ENCODE measurements around the gene FOLR3.
"Not testable (repeated sequence)": the region's sequence is repeated elsewhere in the genome, so short reads cannot be mapped to it uniquely, and the experiment has no call there.

DNA sequence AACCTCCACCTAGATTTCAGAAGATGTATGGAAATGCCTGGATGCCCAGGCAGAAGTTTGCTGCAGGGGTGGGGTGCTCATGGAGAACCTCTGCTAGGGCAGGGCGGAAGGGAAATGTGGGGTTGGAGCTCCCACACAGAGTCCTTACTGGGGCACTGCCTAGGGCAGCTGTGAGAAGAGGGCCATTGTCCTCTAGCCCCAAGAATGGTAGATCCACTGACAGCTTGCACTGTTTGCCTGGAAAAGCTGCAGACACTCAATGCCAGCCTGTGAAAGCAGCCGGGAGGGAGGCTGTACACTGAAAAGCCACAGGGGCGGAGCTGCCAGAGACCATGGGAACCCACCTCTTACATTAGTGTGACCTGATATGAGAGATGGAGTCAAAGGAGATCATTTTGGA lies 34.2 kb downstream of the FOLR3 start:
- TF ChIP-seq, protein P1, sequence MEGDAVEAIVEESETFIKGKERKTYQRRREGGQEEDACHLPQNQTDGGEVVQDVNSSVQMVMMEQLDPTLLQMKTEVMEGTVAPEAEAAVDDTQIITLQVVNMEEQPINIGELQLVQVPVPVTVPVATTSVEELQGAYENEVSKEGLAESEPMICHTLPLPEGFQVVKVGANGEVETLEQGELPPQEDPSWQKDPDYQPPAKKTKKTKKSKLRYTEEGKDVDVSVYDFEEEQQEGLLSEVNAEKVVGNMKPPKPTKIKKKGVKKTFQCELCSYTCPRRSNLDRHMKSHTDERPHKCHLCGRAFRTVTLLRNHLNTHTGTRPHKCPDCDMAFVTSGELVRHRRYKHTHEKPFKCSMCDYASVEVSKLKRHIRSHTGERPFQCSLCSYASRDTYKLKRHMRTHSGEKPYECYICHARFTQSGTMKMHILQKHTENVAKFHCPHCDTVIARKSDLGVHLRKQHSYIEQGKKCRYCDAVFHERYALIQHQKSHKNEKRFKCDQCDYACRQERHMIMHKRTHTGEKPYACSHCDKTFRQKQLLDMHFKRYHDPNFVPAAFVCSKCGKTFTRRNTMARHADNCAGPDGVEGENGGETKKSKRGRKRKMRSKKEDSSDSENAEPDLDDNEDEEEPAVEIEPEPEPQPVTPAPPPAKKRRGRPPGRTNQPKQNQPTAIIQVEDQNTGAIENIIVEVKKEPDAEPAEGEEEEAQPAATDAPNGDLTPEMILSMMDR (conservative IDR thresholded peaks at IDR 0.05 in 1 of 2, IDR thresholded peaks at IDR 0.05 in 1 of 2; ENCODE audit: low read depth in 1 of 2, low read length in 2 of 2) = not testable (repeated sequence)
- not testable (repeated sequence) for TF ChIP-seq EZH2 (IDR thresholded peaks at IDR 0.05; ENCODE audit: low read length, missing control alignments)

Measured in fibroblast of lung (primary cell).